DOHH2 (cell line): Measurements from ENCODE around the gene TTBK1.

ENCODE experiments used
- H3F3A ChIP-seq: fragments of 200-600 bp; sonication (generic), shearing (Covaris generic); 2 replicates; pipeline ENCODE4 v1.6.0; 2016; ENCODE audit warnings: antibody characterized with exemption, mild to moderate bottlenecking; ENCODE audit not compliant: control insufficient read depth, insufficient read depth
- H3K27ac ChIP-seq: fragments of 200-600 bp; sonication (generic); 2 replicates; pipeline ENCODE4 v1.5.1; 2014; ENCODE audit warnings: low read depth, mild to moderate bottlenecking, low read length, moderate library complexity
- H3K27me3 ChIP-seq: fragments of 200-600 bp; sonication (generic); 2 replicates; pipeline ENCODE4 v1.6.1; 2014; ENCODE audit warnings: mild to moderate bottlenecking, low read length, mixed read lengths; ENCODE audit not compliant: control insufficient read depth
- H3K36me3 ChIP-seq: fragments of 200-600 bp; sonication (generic); 2 replicates; pipeline ENCODE4 v1.6.1; 2014; ENCODE audit warnings: mild to moderate bottlenecking, low read length, moderate library complexity, mixed read lengths; ENCODE audit not compliant: control insufficient read depth
- H3K4me1 ChIP-seq: fragments of 200-600 bp; sonication (generic); 2 replicates; pipeline ENCODE4 v1.6.1; 2014; ENCODE audit warnings: mild to moderate bottlenecking, low read length, mixed read lengths; ENCODE audit not compliant: control insufficient read depth
- H3K4me2 ChIP-seq: fragments of 200-600 bp; sonication (generic); 2 replicates; pipeline ENCODE4 v1.6.0; 2014; ENCODE audit warnings: mild to moderate bottlenecking, low read length, moderate library complexity
- H3K4me3 ChIP-seq: fragments of 200-600 bp; sonication (generic); 2 replicates; pipeline ENCODE4 v1.5.1; 2014; ENCODE audit warnings: mild to moderate bottlenecking, low read length, mixed read lengths
- H3K79me2 ChIP-seq: fragments of 200-600 bp; sonication (generic); 2 replicates; pipeline ENCODE4 v1.6.1; 2014; ENCODE audit warnings: mild to moderate bottlenecking, low read length, mixed read lengths; ENCODE audit not compliant: control insufficient read depth
- H3K9me2 ChIP-seq: fragments of 200-600 bp; sonication (generic); replicated peaks from 2 replicates; pipeline ENCODE4 v1.6.1; 2014; ENCODE audit warnings: mild to moderate bottlenecking, low read length, mixed read lengths; ENCODE audit not compliant: control insufficient read depth
- H3K9me3 ChIP-seq: fragments of 200-600 bp; sonication (generic); 2 replicates; pipeline ENCODE4 v1.6.1; 2014; ENCODE audit warnings: antibody characterized with exemption, low read length, mixed read lengths; ENCODE audit not compliant: control insufficient read depth, insufficient read depth
- H4K20me1 ChIP-seq: fragments of 200-600 bp; sonication (generic); 2 replicates; pipeline ENCODE4 v1.6.0; 2014; ENCODE audit warnings: low read depth, mild to moderate bottlenecking, antibody characterized with exemption, low read length, moderate library complexity; ENCODE audit not compliant: control insufficient read depth, insufficient read depth
- EZH2phosphoT487 ChIP-seq: fragments of 200-600 bp; sonication (generic); IDR thresholded peaks from 2 replicates; pipeline ENCODE4 v1.6.1; 2017; ENCODE audit warnings: borderline replicate concordance, mild to moderate bottlenecking, antibody characterized with exemption, low read length, moderate library complexity, mixed read lengths
- TF ChIP-seq, protein P1 (sequence below): fragments of 200-600 bp; sonication (generic); IDR thresholded peaks from one replicate; pipeline ENCODE4 v1.5.1; 2014; ENCODE audit warnings: antibody characterized with exemption, mild to moderate bottlenecking, low read depth, low read length; ENCODE audit not compliant: poor library complexity, severe bottlenecking

TTBK1 gene

DNA sequence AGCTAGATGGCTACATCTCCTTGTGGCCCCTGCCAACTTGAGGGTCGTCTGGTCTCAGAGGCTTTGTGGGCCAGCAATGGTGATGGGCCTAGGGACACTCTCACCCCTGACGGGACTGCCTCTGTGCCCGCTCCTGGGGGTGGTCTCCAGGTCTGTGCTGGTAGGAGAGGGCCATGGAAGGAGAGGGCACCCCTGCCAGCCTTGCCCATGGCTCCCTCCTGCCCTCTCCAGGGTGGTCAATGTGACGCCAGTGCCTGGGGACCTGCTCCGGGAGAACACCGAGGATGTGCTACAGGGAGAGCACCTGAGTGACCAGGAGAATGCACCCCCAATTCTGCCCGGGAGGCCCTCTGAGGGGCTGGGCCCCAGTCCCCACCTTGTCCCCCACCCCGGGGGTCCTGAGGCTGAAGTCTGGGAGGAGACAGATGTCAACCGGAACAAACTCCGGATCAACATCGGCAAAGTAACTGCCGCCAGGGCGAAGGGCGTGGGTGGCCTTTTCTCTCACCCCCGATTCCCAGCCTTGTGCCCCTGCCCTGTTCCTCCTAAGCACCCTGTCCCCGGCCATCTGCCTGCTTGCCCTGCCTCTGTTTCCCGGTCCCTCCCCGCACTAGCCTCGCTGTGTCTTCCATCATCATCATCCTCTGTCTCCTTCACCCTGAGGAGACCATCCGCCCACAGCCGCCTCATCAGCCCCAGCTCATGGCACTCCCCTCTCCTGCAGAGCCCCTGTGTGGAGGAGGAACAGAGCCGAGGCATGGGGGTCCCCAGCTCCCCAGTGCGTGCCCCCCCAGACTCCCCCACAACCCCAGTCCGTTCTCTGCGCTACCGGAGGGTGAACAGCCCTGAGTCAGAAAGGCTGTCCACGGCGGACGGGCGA lies 15.8 kb downstream of the TTBK1 start:
- Histone ChIP-seq H3F3A (no peaks in the 10 kb centered on the region; the same call in 1 of the 2 replicates), H3K4me3 (no peak overlapping the region), H3K9me3 (no peaks in the 10 kb centered on the region), H3K27ac (no peak overlapping the region), H3K4me1 (peaks cover 20% of the 10 kb centered on the region), H3K36me3 (no peaks in the 10 kb centered on the region), H4K20me1 (no peaks in the 10 kb centered on the region), H3K27me3 (no peaks in the 10 kb centered on the region; the same call in 1 of the 2 replicates), H3K4me2 (no peak overlapping the region), H3K9me2 (no peaks in the 10 kb centered on the region), H3K79me2 (no peaks in the 10 kb centered on the region)
- TF ChIP-seq, protein P1, sequence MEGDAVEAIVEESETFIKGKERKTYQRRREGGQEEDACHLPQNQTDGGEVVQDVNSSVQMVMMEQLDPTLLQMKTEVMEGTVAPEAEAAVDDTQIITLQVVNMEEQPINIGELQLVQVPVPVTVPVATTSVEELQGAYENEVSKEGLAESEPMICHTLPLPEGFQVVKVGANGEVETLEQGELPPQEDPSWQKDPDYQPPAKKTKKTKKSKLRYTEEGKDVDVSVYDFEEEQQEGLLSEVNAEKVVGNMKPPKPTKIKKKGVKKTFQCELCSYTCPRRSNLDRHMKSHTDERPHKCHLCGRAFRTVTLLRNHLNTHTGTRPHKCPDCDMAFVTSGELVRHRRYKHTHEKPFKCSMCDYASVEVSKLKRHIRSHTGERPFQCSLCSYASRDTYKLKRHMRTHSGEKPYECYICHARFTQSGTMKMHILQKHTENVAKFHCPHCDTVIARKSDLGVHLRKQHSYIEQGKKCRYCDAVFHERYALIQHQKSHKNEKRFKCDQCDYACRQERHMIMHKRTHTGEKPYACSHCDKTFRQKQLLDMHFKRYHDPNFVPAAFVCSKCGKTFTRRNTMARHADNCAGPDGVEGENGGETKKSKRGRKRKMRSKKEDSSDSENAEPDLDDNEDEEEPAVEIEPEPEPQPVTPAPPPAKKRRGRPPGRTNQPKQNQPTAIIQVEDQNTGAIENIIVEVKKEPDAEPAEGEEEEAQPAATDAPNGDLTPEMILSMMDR: no peak
- TF ChIP-seq EZH2phosphoT487: no peak

DNA sequence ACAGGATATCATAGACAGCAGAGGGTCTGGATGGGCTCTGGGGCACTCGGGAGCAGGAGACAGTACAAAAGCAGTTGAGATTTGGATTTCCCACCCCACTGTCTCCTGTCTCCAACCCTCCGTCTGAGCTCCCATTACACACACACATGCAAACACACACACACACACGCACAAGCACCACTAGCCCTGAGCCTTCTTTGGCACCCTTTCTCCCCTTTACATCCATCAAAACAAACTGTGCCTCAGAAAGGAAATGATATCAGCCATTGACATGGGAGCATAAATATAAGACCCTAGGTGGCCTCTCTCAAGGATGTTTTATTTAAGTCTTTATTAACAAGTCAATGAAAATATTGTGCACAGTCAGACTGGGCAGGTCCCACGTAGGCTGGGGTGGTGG lies 17.5 kb downstream of the TTBK1 start:
- no peaks in the 10 kb centered on the region; the same call in 1 of the 2 replicates for H3K27me3 ChIP-seq
- TF ChIP-seq, protein P1: no peak
- TF ChIP-seq EZH2phosphoT487: no peak

DNA sequence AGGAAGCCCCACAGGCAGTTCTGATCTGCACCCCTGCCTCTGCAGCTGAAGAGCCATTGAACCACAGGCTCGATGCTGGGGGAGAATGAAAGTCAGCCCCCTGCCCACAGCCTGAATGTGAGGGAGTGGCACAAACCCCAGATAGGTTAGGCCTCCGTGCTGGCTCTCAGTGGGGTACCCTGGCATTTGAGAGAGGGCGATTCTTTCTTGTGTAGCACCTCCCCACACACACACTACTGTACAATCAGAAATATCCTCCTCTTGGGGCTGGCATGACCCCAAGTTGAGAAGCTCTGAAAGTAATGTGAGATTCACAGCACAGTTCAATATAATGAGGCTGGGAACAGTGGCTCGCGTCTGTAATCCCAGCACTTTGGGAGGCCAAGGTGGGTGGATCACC lies 17.9 kb downstream of the TTBK1 start:
- no peak overlapping the region for H3K4me2 ChIP-seq
- H3K27me3 ChIP-seq: no peaks in the 10 kb centered on the region; the same call in 1 of the 2 replicates
- peaks cover 20% of the 10 kb centered on the region for H3K4me1 ChIP-seq
- H3K9me2 ChIP-seq: no peaks in the 10 kb centered on the region
- no peak overlapping the region for H3K4me3 ChIP-seq
- no peaks in the 10 kb centered on the region for H3K9me3 ChIP-seq
- no peaks in the 10 kb centered on the region for H4K20me1 ChIP-seq
- no peaks in the 10 kb centered on the region for H3K36me3 ChIP-seq
- no peaks in the 10 kb centered on the region for H3K79me2 ChIP-seq
- no peak overlapping the region for H3K27ac ChIP-seq
- TF ChIP-seq, protein P1: no peak
- no peak for TF ChIP-seq EZH2phosphoT487
- no peaks in the 10 kb centered on the region; the same call in 1 of the 2 replicates for H3F3A ChIP-seq

More for the DNA sequence above, 17.5 kb downstream of the TTBK1 start:
- H3F3A ChIP-seq: no peaks in the 10 kb centered on the region; the same call in 1 of the 2 replicates
- H3K4me1 ChIP-seq: peaks cover 20% of the 10 kb centered on the region
- H3K36me3 ChIP-seq: no peaks in the 10 kb centered on the region
- no peaks in the 10 kb centered on the region for H3K9me3 ChIP-seq
- H3K4me2 ChIP-seq: no peak overlapping the region
- H3K79me2 ChIP-seq: no peaks in the 10 kb centered on the region
- no peak overlapping the region for H3K4me3 ChIP-seq
- H3K9me2 ChIP-seq: no peaks in the 10 kb centered on the region
- no peaks in the 10 kb centered on the region for H4K20me1 ChIP-seq
- H3K27ac ChIP-seq: no peak overlapping the region
